GM19324 (cell line): ENCODE measurements around the gene PLEKHB2.
"Not testable (repeated sequence)": the region's sequence is repeated elsewhere in the genome, so short reads cannot be mapped to it uniquely, and the experiment has no call there.

Experiments
- ATAC-seq: cut with Tn5 transposase; IDR thresholded peaks from one replicate; pipeline ENCODE4 v1.9.1; 2021; ENCODE audit warnings: mild to moderate bottlenecking, moderate library complexity; ENCODE audit not compliant: unreplicated experiment, low FRiP score

Gene PLEKHB2

DNA sequence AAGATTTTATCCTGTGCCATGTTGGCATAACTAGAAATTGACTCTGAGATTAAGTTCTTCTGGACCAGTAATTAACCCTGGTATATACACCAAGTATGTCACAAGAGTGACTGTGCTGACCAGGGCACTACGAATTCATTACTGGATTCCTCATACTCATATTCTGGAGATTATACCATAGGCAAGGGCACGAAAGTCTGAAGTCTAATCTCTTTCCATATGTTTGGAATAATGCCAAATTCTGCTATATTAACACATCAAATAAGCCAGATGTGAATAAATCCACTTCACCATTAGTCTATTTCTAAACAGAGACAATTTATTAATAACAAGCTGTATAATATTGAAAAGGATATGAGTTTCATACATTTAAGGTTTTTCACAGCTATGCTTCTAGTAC, 91.0 kb downstream of the PLEKHB2 start:
- ATAC-seq: not testable (repeated sequence)
